HG03342 (cell line): Measurements from ENCODE around the gene PTPRU.
"Not testable (repeated sequence)": the region's sequence is repeated elsewhere in the genome, so short reads cannot be mapped to it uniquely, and the experiment has no call there.

ENCODE experiments used
- ATAC-seq: cut with Tn5 transposase; IDR thresholded peaks from one replicate; pipeline ENCODE4 v1.9.1; 2021; ENCODE audit warnings: mild to moderate bottlenecking, moderate library complexity; ENCODE audit not compliant: unreplicated experiment

Gene PTPRU

GRCh38 chr1:29221296-29221695 lies 15.0 kb upstream of the PTPRU start:
- no peak for ATAC-seq

DNA sequence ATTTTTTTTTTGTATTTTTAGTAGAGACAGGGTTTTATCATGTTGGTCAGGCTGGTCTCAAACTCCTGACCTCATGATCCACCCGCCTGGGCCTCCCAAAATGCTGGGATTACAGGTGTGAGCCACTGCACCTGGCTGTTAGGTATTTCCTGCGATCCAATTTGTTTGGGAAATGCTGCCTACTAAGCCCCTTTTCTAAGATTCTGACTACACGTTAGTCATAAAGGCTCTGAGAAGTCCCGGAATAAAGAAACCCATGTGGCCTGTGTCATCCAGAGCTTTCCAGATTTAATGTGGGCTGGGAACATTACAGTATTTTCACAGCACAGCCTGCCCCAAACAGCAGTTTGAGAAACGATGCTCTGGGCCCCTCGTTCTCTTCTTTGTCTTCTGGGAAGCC lies 14.1 kb upstream of the PTPRU start:
- ATAC-seq = not testable (repeated sequence)

- ATAC-seq = no peak
These were observed 13.6 kb upstream of the PTPRU start for GRCh38 chr1:29222686-29223085.

DNA sequence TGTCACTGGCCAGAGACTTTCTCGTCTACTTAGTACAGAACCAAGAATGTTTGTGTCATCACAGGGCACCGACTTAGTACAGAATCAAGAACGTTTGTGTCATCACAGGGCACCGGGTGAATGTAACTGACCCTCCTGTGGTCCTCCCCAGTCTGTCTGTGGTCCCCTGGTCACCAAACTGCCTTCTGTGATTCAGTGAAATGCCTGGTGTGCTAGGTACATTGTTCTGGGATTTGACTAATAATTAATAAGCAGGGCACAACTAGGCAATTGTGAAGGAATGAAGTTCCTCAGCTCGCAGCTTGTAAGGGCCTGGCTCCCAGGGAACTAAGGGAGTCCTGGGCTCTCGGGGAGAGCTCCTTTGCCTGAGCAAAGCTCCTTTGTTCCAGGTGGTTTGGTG lies 12.8 kb upstream of the PTPRU start:
- no peak for ATAC-seq

DNA sequence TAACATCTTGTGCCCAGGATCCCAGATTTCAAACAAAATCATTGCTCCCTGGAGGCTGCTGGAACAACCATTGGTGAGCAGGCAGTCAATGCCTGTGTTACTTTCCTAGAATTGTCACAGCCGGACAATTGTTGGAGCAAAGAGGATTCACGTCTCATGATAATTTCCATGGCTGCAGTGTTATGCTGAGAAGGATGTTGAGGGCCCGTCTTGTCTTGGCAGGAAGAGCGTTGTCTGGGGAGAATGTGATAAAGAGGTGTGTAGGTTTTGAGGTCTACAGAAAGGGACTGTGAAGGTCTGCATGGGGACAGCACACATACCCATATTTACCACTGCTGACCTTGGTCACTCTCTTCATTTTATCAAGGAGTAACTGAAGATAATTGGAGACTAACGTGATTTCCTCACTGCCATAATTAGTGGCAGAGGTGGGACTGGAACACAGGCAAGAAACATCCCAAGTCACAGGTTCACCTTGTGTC lies 11.9 kb upstream of the PTPRU start:
- no peak for ATAC-seq

DNA sequence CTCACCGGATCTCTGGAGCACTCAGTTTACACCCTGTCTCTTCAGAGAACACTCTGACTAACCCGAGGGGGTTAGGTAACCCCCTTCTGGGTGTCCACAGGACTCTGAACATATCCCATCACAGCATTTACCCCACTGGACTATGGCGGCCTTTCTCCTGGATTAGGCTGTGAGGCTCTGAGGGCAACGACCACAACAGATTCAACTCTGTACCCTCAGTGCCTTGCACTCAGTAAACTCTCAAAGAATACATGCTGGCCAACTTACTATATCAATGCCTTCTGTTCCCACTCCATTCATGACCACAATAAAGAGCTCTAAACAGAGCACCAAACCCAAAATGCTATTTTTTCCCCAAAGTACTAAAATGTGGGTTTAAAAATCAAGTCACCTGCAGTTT lies 11.0 kb upstream of the PTPRU start:
- no peak for ATAC-seq

- no peak for ATAC-seq
These were observed 8.8 kb upstream of the PTPRU start for GRCh38 chr1:29227511-29227910.

- no peak for ATAC-seq
These were observed 6.1 kb upstream of the PTPRU start for GRCh38 chr1:29230204-29230552.

GRCh38 chr1:29230553-29231378 lies 5.6 kb upstream of the PTPRU start, which contains the start of gene MECR:
Gene MECR, minus strand, starts transcription at chr1:29230934. Its CDS starts 28 bp downstream, at chr1:29230906.
- peak; percentile 93 for ATAC-seq

- no peak for ATAC-seq
These were observed 3.9 kb upstream of the PTPRU start for GRCh38 chr1:29232387-29232786.

DNA sequence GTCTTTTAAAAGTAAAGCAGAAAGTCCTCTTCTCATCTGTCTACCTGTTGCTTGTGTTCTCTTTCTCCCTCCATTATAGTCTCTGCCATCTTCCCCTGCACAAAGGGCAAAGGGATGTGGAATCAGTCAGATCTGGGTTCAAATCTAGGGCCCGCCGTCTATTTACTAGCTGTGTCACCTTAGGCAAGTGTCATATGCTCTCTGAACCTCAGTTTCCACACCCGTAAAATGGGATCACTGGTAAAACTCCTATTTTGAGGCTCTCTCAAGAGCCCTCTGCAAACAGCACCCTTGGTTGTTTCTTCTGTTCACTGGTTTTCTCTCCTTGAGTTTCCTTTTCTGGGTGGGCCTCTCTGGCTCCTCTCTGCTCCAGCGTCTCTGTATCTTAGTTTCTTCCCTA lies 2.6 kb upstream of the PTPRU start:
- no peak for ATAC-seq

- ATAC-seq = no peak
These were observed 1.9 kb upstream of the PTPRU start for GRCh38 chr1:29234471-29234870.

DNA sequence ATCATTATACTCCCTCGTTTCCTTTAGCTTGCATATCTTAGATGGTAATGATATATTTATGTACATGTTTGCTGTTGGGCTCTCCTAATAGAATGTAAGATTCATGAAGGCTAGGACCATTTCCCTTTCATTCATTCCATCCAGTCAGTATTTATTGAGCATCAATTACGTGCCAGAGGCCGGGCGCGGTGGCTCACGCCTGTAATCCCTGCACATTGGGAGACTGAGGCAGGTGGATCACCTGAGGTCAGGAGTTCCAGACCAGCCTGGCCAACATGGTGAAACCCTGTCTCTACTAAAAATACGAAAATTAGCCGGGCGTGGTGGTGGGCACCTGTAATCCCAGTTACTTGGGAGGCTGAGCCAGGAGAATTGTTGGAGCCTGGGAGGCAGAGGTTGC lies 1.4 kb upstream of the PTPRU start:
- not testable (repeated sequence) for ATAC-seq

DNA sequence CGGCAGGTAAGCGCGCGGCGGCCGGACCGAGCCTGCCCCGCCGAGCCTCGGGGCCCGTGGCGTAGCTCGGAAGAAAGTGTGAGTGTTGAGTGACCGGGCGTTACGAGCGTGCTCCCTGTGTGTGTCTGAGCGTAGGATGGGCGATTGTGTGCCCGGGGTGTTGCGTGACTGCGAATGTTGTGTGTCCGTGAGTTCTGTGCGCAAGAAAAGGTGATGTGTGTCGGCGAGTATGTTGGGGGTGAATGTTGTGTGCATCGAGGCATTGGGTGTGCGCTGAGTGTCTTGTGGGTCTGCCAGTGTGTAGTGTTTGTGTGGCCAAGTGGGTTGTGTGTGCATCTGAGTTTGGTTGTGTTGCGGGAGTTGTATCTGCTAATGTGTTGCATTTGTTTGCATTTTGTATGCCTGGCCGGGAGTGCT lies 398 bp downstream of the PTPRU start:
- no peak for ATAC-seq

DNA sequence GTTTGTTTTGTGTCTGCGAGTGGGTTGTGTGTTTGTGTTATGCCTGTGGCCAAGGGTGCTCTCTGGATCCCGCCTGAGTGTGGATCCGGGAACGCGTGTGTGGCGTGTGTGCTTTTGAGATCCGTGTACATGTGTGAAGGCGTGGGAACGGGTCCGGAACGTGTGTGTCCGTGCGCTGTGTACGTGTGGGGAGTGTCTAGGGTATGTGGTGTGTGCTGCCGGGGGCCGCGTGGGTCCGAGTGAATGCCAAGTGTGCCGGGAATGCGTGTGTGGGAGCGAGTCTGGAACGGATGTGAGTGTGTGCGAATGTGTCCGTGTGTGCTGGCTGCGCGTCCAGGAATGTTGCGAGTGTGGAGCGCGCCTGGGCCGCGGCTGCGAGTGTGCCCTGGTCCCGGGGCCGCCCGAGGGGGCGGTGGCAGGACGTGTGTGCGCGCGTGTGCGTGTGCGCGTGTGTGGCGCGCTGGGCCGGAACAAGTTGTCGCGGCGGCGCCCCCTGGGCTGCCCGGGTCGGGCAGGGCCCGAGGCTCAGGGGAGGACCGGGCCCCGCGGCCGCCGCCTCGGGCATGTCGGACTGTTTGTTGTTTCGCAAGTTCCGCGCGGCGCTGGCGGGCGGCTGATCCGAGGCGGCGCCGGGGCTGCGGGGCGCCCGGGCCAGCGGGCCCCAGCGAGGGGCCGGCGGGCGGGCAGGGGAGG lies 953 bp downstream of the PTPRU start:
- ATAC-seq = no peak

DNA sequence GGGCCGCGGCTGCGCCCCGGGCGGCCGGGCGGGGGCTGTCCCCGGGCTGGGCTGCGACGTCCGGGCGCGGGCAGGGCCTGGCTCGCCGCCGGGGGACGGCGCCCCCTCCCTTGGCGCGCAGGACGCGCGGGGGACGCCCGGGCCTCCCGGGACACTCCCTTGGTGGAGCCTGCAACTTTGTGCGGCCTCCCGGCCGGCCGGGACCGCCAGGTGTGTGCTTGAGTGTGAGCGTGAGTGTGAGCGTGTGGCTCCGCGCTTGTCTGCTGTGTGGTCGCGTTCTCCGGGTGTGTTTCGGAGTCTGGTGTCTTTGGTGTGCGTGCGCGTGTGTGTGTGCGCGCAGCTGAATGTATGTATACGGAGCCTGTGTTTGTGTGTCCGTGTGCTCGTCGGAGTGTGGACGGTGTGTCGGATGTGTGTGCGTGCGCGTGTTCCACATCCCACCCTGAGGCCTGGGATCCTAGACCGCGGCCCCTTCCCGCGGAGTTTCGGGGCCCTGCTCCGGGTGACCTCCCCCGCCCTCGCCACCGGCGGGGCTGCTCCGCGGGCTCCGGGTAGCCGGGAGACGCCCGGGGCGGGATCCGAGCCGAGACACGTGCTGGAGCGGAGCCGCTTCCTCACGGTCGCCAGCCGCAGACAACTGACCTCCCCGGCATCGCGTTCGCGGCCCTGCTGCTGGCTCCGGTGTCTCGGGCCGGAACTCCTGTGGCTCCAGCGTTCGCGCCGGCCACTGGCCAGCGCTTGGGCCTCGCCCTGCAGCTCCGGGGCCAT lies 1.7 kb downstream of the PTPRU start:
- no peak for ATAC-seq

GRCh38 chr1:29238620-29239002 lies 2.3 kb downstream of the PTPRU start:
- no peak for ATAC-seq

GRCh38 chr1:29239142-29239541 lies 2.8 kb downstream of the PTPRU start:
- no peak for ATAC-seq

- no peak for ATAC-seq
These were observed 4.1 kb downstream of the PTPRU start for GRCh38 chr1:29240400-29240837.

DNA sequence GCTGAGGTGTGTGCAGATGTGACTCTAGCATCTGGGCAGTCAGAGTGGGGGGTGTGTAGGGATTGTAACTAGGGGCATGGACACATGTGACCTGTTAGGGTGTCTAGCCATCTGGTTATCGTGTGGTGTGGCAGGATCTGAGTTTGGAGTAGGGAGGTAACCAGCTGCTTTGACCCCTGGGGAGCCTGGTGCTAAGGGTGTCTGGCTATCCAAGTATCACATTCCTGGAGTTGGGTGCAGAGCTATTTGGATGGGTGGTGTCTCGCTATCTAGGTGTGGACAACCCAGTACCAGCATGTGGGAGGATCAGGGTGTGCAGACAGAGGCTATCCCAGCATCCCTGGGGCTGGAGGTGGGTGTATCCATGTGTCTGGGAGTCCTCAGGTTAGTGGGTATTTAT lies 4.7 kb downstream of the PTPRU start:
- ATAC-seq = no peak
